NCI-H2227 (cell line): ENCODE results near the gene HGS.

Source experiments
- DNase-seq: peaks from one replicate; lab custom pipeline; 2025; ENCODE audit not compliant: unreplicated experiment; lab: John Stamatoyannopoulos, UW

The HGS gene

DNA sequence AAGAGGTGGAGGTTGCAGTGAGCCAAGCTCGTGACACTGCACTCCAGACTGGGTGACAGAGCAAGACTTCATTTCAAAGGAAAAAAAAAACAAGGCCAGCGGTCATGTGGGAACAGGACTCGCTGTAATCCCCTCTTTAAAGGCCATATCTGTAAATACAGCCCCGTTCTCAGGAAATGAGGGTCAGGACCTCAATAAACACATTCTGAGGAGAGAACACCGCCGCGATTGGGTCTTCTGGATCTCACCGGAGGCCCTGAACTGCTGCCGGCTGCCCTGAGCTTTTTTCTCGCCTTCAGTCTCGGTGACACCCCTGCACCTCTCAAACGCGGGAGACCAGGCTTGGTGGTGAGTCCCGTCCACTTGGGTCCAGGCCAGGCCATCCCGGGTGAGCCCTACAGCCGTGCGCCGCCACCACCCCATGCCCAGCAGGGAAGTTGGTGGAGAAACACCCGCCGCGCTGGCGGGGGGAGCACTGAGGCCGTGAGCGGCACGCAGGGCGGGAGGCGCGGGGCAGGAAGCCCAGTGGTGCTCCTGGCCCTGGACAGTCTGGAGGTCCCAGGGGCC, 56.7 kb downstream of the HGS start:
- DNase-seq = no peak

DNA sequence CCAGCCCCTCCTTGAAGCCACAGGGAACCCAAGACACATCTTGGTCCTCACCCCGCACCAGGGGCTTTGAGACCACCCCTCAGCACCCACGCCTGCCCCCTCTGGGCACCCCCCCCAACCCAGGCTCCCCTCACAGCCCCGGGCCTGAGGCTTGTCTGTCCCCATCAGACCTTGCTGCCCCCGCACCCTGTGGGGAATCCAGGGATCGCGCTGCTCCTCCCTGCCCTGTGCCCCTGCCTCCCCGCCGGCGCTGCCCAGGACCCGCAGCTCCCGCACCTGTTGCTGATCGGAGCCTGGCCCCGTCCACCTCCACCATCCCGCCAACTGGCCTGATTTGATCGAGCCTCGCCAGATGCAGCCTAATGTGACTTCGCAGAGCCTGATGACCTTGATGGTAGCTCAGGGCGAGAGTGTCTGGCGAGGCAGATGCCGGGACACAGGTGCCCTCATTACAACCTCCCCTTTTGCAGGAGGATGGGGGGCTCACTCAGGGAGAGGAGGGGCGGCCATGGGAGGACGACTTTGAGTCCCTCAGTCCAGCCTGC, 57.3 kb downstream of the HGS start:
- DNase-seq = no peak

DNA sequence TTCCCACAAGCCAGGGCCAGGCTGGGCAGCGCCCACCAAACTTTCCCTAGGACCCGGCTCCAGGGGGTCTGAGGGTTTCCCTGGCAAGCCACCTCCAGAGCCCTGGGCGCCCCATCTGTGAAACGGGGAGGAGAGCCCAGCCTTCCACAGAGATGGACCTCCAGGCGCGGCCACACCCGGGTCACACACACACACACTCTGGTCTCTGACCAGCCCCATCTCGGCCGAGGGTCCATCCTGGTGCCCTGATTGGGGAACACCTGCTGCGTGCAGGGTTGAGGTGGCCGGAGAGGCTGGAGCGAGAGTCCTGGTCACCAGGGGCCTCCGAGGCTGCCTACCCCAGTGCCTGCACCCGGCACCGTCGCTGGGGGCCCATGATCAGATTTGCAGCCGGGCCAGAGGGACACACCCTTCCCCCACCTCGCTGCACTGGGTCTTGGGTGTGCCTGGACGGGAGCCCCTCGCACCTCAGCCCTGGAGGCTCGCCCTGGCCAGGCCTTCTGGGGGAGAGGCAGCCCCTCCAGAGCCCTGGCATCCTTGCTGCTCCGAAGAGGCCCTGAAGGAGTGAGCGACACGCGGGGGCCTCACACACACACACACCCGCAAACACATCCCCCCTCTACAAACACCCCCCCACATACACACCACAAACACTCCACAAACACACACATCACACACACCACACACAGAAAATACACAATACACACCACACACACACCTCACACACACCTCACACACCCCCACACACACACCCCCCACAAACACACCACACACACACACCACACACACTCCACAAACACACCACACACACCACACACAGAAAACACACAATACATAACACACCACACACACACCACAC, 58.0 kb downstream of the HGS start:
- DNase-seq = no peak
